SK-N-SH (cell line): ENCODE data around the gene LMTK2. TPM values are rescaled to one million over a fixed set of nuclear protein-coding genes. Genes with fewer than 3 reads are reported as not detected.

Source experiments
- CTCF ChIA-PET: fragments of 300-600, 350-600 bp; formaldehyde crosslinking; extraction: SDS; loops from one replicate; lab custom pipeline; 2021; lab: Yijun Ruan, JAX
- POLR2A ChIA-PET: fragments of 350-600 bp; sonication (Branson Sonifier 250); formaldehyde crosslinking; extraction: SDS; loops from one replicate; lab custom pipeline; 2020; ENCODE audit warnings: antibody characterized with exemption, inconsistent platforms; lab: Yijun Ruan, JAX
- DNase-seq: peaks from one replicate; pipeline ENCODE4 v3.0.0; 2012
- H2AFZ ChIP-seq: fragments of 200-600 bp; sonication (generic); 2 replicates; pipeline ENCODE4 v1.8.1; 2016; ENCODE audit warnings: antibody characterized with exemption, mild to moderate bottlenecking, low read depth
- H3F3A ChIP-seq: fragments of 200-600 bp; sonication (generic); replicated peaks from 2 replicates; pipeline ENCODE3; 2016; ENCODE audit warnings: antibody characterized with exemption, mild to moderate bottlenecking; ENCODE audit not compliant: insufficient read depth
- H3K27ac ChIP-seq, 2 experiments: fragments of 200-500 bp in 1 of 2; fragments of 200-600 bp in 1 of 2; sonication (Bioruptor generic) in 1 of 2; sonication (generic), shearing (Covaris generic) in 1 of 2; 2 replicates each; pipeline versions ENCODE4 v1.5.1 to v1.6.1; 2014 to 2016; ENCODE audit warnings: low read depth in 2 of 2, inconsistent platforms in 1 of 2, low read length in 1 of 2, mild to moderate bottlenecking in 1 of 2, mixed read lengths in 1 of 2
- H3K27me3 ChIP-seq: fragments of 200-600 bp; sonication (generic), shearing (Covaris generic); 2 replicates; pipeline ENCODE4 v1.6.1; 2016; ENCODE audit warnings: mixed run types; ENCODE audit not compliant: insufficient read depth
- H3K36me3 ChIP-seq, 2 experiments: fragments of 200-500 bp in 1 of 2; fragments of 200-600 bp in 1 of 2; sonication (Bioruptor generic) in 1 of 2; sonication (generic) in 1 of 2; replicated peaks in 1 of 2; 2 replicates each; pipeline versions ENCODE3 to v1.5.1; 2014 to 2016; ENCODE audit warnings: low read length in 1 of 2, mild to moderate bottlenecking in 1 of 2; ENCODE audit not compliant: insufficient read depth in 2 of 2, control insufficient read depth in 1 of 2
- H3K4me1 ChIP-seq, 2 experiments: fragments of 200-500 bp in 1 of 2; fragments of 200-600 bp in 1 of 2; sonication (Bioruptor generic) in 1 of 2; sonication (generic), shearing (Covaris generic) in 1 of 2; 2 replicates each; pipeline versions ENCODE4 v1.5.1 to v1.6.1; 2014 to 2016; ENCODE audit warnings: low read depth in 1 of 2, low read length in 1 of 2, mixed run types in 1 of 2; ENCODE audit not compliant: insufficient read depth in 2 of 2, control insufficient read depth in 1 of 2
- H3K4me2 ChIP-seq: fragments of 200-600 bp; sonication (generic), shearing (Covaris generic); 2 replicates; pipeline ENCODE4 v1.6.1; 2017; ENCODE audit warnings: mixed run types
- H3K4me3 ChIP-seq, 2 experiments: fragments of 200-500 bp in 1 of 2; fragments of 200-600 bp in 1 of 2; sonication (Bioruptor generic) in 1 of 2; sonication (generic), shearing (Covaris generic) in 1 of 2; 2 replicates each; pipeline versions ENCODE4 v1.5.1 to v1.8.1; 2014 to 2016; ENCODE audit warnings: low read depth in 2 of 2, inconsistent platforms in 1 of 2, low read length in 1 of 2, mild to moderate bottlenecking in 1 of 2, mixed read lengths in 1 of 2, moderate library complexity in 1 of 2
- H3K79me2 ChIP-seq: fragments of 200-600 bp; sonication (generic); 2 replicates; pipeline ENCODE4 v1.8.1; 2017; ENCODE audit warnings: mild to moderate bottlenecking; ENCODE audit not compliant: insufficient read depth
- H3K9ac ChIP-seq: fragments of 200-600 bp; sonication (generic); 2 replicates; pipeline ENCODE4 v1.6.1; 2017; ENCODE audit warnings: mixed run types
- H3K9me2 ChIP-seq: fragments of 200-600 bp; sonication (generic); 2 replicates; pipeline ENCODE4 v1.6.1; 2017; ENCODE audit warnings: mixed run types
- H3K9me3 ChIP-seq: fragments of 200-600 bp; sonication (generic); 2 replicates; pipeline ENCODE4 v1.6.1; 2017; ENCODE audit warnings: mixed run types, mild to moderate bottlenecking, moderate library complexity
- H4K20me1 ChIP-seq: fragments of 200-600 bp; sonication (generic); 2 replicates; pipeline ENCODE4 v1.6.1; 2017; ENCODE audit warnings: mild to moderate bottlenecking, mixed run types; ENCODE audit not compliant: insufficient read depth
- CHD2 ChIP-seq: fragments of 150-350 bp; IDR thresholded peaks from 2 replicates; pipeline ENCODE4 v1.6.1; 2018; ENCODE audit warnings: low read length; ENCODE audit not compliant: partially characterized antibody
- CTCF ChIP-seq: fragments of 200-600 bp; sonication (generic); IDR thresholded peaks from 2 replicates; pipeline ENCODE4 v1.6.1; 2017; ENCODE audit warnings: antibody characterized with exemption, mild to moderate bottlenecking, moderate library complexity
- ELF1 ChIP-seq: IDR thresholded peaks from 2 replicates; pipeline ENCODE4 v1.4.0; 2012
- EP300 ChIP-seq, 2 experiments: IDR thresholded peaks; 2 replicates each; pipeline versions ENCODE4 v1.4.0 to v1.6.1; 2012; ENCODE audit warnings: borderline replicate concordance in 1 of 2, low read depth in 1 of 2, low read length in 1 of 2
- EZH2phosphoT487 ChIP-seq: fragments of 200-600 bp; sonication (generic); IDR thresholded peaks from 2 replicates; pipeline ENCODE4 v1.6.1; 2017; ENCODE audit warnings: low read depth, mixed run types, mild to moderate bottlenecking, antibody characterized with exemption, moderate library complexity, borderline replicate concordance
- FOSL2 ChIP-seq: IDR thresholded peaks from 2 replicates; pipeline ENCODE4 v1.4.0; 2012; ENCODE audit warnings: low read depth, mild to moderate bottlenecking, moderate library complexity, borderline replicate concordance
- GABPA ChIP-seq: IDR thresholded peaks from 2 replicates; pipeline ENCODE4 v1.4.0; 2012; ENCODE audit warnings: low read depth, mild to moderate bottlenecking
- GATA2 ChIP-seq: sonication (generic); formaldehyde crosslinking; IDR thresholded peaks from 2 replicates; pipeline ENCODE4 v1.5.0; 2020; ENCODE audit warnings: mild to moderate bottlenecking, missing genetic modification reagents
- IRF3 ChIP-seq: fragments of 150-350 bp; IDR thresholded peaks from 2 replicates; pipeline ENCODE4 v1.6.1; 2016; ENCODE audit warnings: mild to moderate bottlenecking, low read depth, low read length
- MAX ChIP-seq: IDR thresholded peaks from 2 replicates; pipeline ENCODE4 v1.4.0; 2012; ENCODE audit warnings: low read depth
- NFIC ChIP-seq: IDR thresholded peaks from 2 replicates; pipeline ENCODE4 v1.4.0; 2012; ENCODE audit warnings: borderline replicate concordance
- NRF1 ChIP-seq: IDR thresholded peaks from 2 replicates; pipeline ENCODE4 v1.6.1; 2012; ENCODE audit warnings: low read depth, mild to moderate bottlenecking, low read length
- RAD21 ChIP-seq: IDR thresholded peaks from 2 replicates; pipeline ENCODE4 v1.6.1; 2012; ENCODE audit warnings: mild to moderate bottlenecking, low read length
- RCOR1 ChIP-seq: fragments of 150-350 bp; IDR thresholded peaks from 2 replicates; pipeline ENCODE4 v1.6.1; 2017; ENCODE audit warnings: antibody characterized with exemption, low read length
- RXRA ChIP-seq: IDR thresholded peaks from 2 replicates; pipeline ENCODE4 v1.4.0; 2012; ENCODE audit warnings: low read depth, mild to moderate bottlenecking, borderline replicate concordance
- SIN3A ChIP-seq: IDR thresholded peaks from 2 replicates; pipeline ENCODE4 v1.6.1; 2012; ENCODE audit warnings: low read depth, mild to moderate bottlenecking, low read length, moderate library complexity, borderline replicate concordance
- SMC3 ChIP-seq: IDR thresholded peaks from 2 replicates; pipeline ENCODE4 v1.6.1; 2012; ENCODE audit warnings: low read depth, low read length, improper control_type of control experiment
- TEAD4 ChIP-seq: IDR thresholded peaks from 2 replicates; pipeline ENCODE4 v1.4.0; 2012; ENCODE audit warnings: mild to moderate bottlenecking, borderline replicate concordance; ENCODE audit not compliant: insufficient read depth
- ZBTB33 ChIP-seq: IDR thresholded peaks from 2 replicates; pipeline ENCODE4 v1.4.0; 2012; ENCODE audit warnings: low read depth, borderline replicate concordance
- WGBS: methylation state at CpG from one replicate; pipeline ENCODE4 v1.1.6; 2017; ENCODE audit warnings: low lambda C conversion rate; 5-methylcytosine and 5-hydroxymethylcytosine counted together
- polyA plus RNA-seq, 3 experiments: library from polyadenylated mRNA; depleted of rRNA; stranded (reverse); fragments of >200 nt; gene quantifications; 2 replicates each; pipeline ENCODE4 v1.2.3, GENCODE V29; 2012

Gene LMTK2
- polyA plus RNA-seq, 1 of the 3 experiments (the other 2 are of a cell fraction): 9.0 TPM

- peaks cover 12% of the 10 kb centered on the region; the same call in 1 of the 2 replicates for H3K79me2 ChIP-seq
- no peak overlapping the region for H3K4me2 ChIP-seq
- no peak overlapping the region for H3K9ac ChIP-seq
- CTCF ChIA-PET: interaction anchor here (1.0 to 9.5 kb wide), 6 partner anchors 9 to 115 kb away, joined by 3 to 126 read pairs (median 4); no protein-coding TSS in a partner anchor
- no peak for TF ChIP-seq EZH2phosphoT487
- TF ChIP-seq ZBTB33: no peak
- no peak for TF ChIP-seq ELF1
- no peak for TF ChIP-seq FOSL2
- TF ChIP-seq MAX: no peak
- TF ChIP-seq NFIC: no peak
- no peak for TF ChIP-seq GATA2
- TF ChIP-seq EP300 (IDR thresholded peaks at IDR 0.05; ENCODE audit: borderline replicate concordance in 1 of 2, low read depth in 1 of 2, low read length in 1 of 2): no peak
- TF ChIP-seq NRF1: no peak
- no peak for TF ChIP-seq RAD21
- no peak for TF ChIP-seq SMC3
- no peak for TF ChIP-seq CTCF
- H3K36me3 ChIP-seq: peaks cover 5 to 20% of the 10 kb centered on the region in 2 experiments
- no peaks in the 10 kb centered on the region for H4K20me1 ChIP-seq
- H3K9me3 ChIP-seq: no peaks in the 10 kb centered on the region
- peaks cover 5% of the 10 kb centered on the region for H3F3A ChIP-seq
- no peaks in the 10 kb centered on the region for H3K27me3 ChIP-seq
- no peak overlapping the region for H3K27ac ChIP-seq
- POLR2A ChIA-PET: no interaction called here
- 94% methylated on average over 5 of the region's 5 CpGs for WGBS
- no peak for DNase-seq
- no peaks in the 10 kb centered on the region for H3K9me2 ChIP-seq
- no peak overlapping the region for H2AFZ ChIP-seq
- no peak overlapping the region for H3K4me3 ChIP-seq
- peaks cover 12 to 19% of the 10 kb centered on the region in 2 experiments; a peak in 3 of 4 replicates for H3K4me1 ChIP-seq
Observed at GRCh38 chr7:98136423-98136822, 29.8 kb downstream of the LMTK2 start.

GRCh38 chr7:98137134-98137825 lies 30.6 kb downstream of the LMTK2 start:
- ChIA-PET CTCF (interaction anchor here (1.0 to 9.5 kb wide), 6 partner anchors 8 to 116 kb away, joined by 3 to 126 read pairs (median 4); no protein-coding TSS in a partner anchor), POLR2A (no interaction called here)
- Histone ChIP-seq H4K20me1 (no peaks in the 10 kb centered on the region), H3K4me2 (no peak overlapping the region), H3K4me3 (no peak overlapping the region), H3K9me2 (no peaks in the 10 kb centered on the region), H2AFZ (no peak overlapping the region), H3K4me1 (peaks cover 9 to 10% of the 10 kb centered on the region in 2 experiments; a peak in 3 of 4 replicates), H3K9me3 (no peaks in the 10 kb centered on the region), H3F3A (peaks cover 5% of the 10 kb centered on the region), H3K36me3 (peaks cover 11 to 29% of the 10 kb centered on the region in 2 experiments), H3K9ac (no peak overlapping the region), H3K79me2 (peaks cover 10% of the 10 kb centered on the region; the same call in 1 of the 2 replicates), H3K27ac (no peak overlapping the region), H3K27me3 (no peaks in the 10 kb centered on the region)
- WGBS: 89% methylated on average over 4 of the region's 4 CpGs
- no peak for DNase-seq
- TF ChIP-seq ELF1 (no peak), FOSL2 (no peak), GABPA (no peak), GATA2 (no peak), EZH2phosphoT487 (no peak), CHD2 (no peak), RXRA (no peak), IRF3 (no peak), SIN3A (no peak), RCOR1 (no peak), CTCF (no peak), TEAD4 (no peak)
